Renal pelvis (tissue), 4 donors: ENCODE results near the gene ATP13A2. TPM values are rescaled to one million over a fixed set of nuclear protein-coding genes. Genes with fewer than 3 reads are reported as not detected.
"Not testable (repeated sequence)": the region's sequence is repeated elsewhere in the genome, so short reads cannot be mapped to it uniquely, and the experiment has no call there.

ENCODE experiments used
- DNase-seq: peaks from one replicate; pipeline ENCODE4 v3.0.0-alpha.2; 2013
- polyA plus RNA-seq, 3 donors: library from polyadenylated mRNA; unstranded; fragments of 120-200 nt; gene quantifications; one replicate each; pipeline ENCODE4 v1.2.1, GENCODE V29; 2013; ENCODE audit not compliant: insufficient read length in 3 of 3

The ATP13A2 gene
- polyA plus RNA-seq, 3 donors, result 32.3 to 46.7 (median 33.1) TPM

- DNase-seq, result no peak
These were observed 32.0 kb downstream of the ATP13A2 start for GRCh38 chr1:16979475-16980327.

GRCh38 chr1:16978567-16979474 lies 32.9 kb downstream of the ATP13A2 start:
- DNase-seq, result no peak

- DNase-seq, result no peak
These were observed 33.6 kb downstream of the ATP13A2 start for GRCh38 chr1:16978139-16978538.

- DNase-seq, result no peak
These were observed 34.4 kb downstream of the ATP13A2 start for GRCh38 chr1:16977377-16977776.

GRCh38 chr1:16976966-16977365 lies 34.8 kb downstream of the ATP13A2 start:
- no peak for DNase-seq

GRCh38 chr1:16975838-16976237 lies 35.9 kb downstream of the ATP13A2 start:
- no peak for DNase-seq

GRCh38 chr1:16975211-16975610 lies 36.5 kb downstream of the ATP13A2 start:
- DNase-seq, result no peak

- DNase-seq, result no peak
These were observed 38.5 kb downstream of the ATP13A2 start for GRCh38 chr1:16973215-16973614.

- no peak for DNase-seq
These were observed 39.4 kb downstream of the ATP13A2 start for GRCh38 chr1:16972189-16972895.

- no peak for DNase-seq
These were observed 40.2 kb downstream of the ATP13A2 start for GRCh38 chr1:16971341-16972188.

GRCh38 chr1:16970132-16970910 lies 41.4 kb downstream of the ATP13A2 start:
- DNase-seq, result no peak

GRCh38 chr1:16969651-16970050 lies 42.1 kb downstream of the ATP13A2 start:
- no peak for DNase-seq

- no peak for DNase-seq
These were observed 42.6 kb downstream of the ATP13A2 start for GRCh38 chr1:16969057-16969611.

- no peak for DNase-seq
These were observed 43.4 kb downstream of the ATP13A2 start for GRCh38 chr1:16968372-16968771.

- DNase-seq, result no peak
These were observed 43.8 kb downstream of the ATP13A2 start for GRCh38 chr1:16967962-16968361.

GRCh38 chr1:16967095-16967575 lies 44.6 kb downstream of the ATP13A2 start:
- no peak for DNase-seq

GRCh38 chr1:16966282-16966681 lies 45.4 kb downstream of the ATP13A2 start:
- DNase-seq, result no peak

GRCh38 chr1:16965486-16966067 lies 46.2 kb downstream of the ATP13A2 start:
- DNase-seq, result no peak

- DNase-seq, result not testable (repeated sequence)
These were observed 47.6 kb downstream of the ATP13A2 start for GRCh38 chr1:16964169-16964568.
